GM06990 (cell line): ENCODE results near the gene CD19.
"Not testable (repeated sequence)": the region's sequence is repeated elsewhere in the genome, so short reads cannot be mapped to it uniquely, and the experiment has no call there.

Experiments used
- DNase-seq: peaks from one replicate; pipeline ENCODE4 v3.0.0-alpha.2; 2011; ENCODE audit not compliant: insufficient read length; ENCODE audit errors: extremely low read depth
- H3K27me3 ChIP-seq: replicated peaks from 2 replicates; pipeline ENCODE4 v1.6.0; 2011; ENCODE audit warnings: low read length; ENCODE audit not compliant: control insufficient read depth, insufficient read depth
- H3K36me3 ChIP-seq: 2 replicates; pipeline ENCODE4 v1.5.1; 2011; ENCODE audit warnings: low read length; ENCODE audit not compliant: control insufficient read depth, insufficient read depth
- H3K4me3 ChIP-seq: replicated peaks from 2 replicates; pipeline ENCODE4 v1.5.1; 2011; ENCODE audit warnings: low read depth, mild to moderate bottlenecking, control low read depth, low read length
- TF ChIP-seq, protein P1 (sequence below): IDR thresholded peaks from 2 replicates; pipeline ENCODE4 v1.5.1; 2011; ENCODE audit warnings: low read length, control low read depth, mild to moderate bottlenecking, inconsistent platforms; ENCODE audit not compliant: insufficient read depth, poor library complexity, severe bottlenecking

The CD19 gene

DNA sequence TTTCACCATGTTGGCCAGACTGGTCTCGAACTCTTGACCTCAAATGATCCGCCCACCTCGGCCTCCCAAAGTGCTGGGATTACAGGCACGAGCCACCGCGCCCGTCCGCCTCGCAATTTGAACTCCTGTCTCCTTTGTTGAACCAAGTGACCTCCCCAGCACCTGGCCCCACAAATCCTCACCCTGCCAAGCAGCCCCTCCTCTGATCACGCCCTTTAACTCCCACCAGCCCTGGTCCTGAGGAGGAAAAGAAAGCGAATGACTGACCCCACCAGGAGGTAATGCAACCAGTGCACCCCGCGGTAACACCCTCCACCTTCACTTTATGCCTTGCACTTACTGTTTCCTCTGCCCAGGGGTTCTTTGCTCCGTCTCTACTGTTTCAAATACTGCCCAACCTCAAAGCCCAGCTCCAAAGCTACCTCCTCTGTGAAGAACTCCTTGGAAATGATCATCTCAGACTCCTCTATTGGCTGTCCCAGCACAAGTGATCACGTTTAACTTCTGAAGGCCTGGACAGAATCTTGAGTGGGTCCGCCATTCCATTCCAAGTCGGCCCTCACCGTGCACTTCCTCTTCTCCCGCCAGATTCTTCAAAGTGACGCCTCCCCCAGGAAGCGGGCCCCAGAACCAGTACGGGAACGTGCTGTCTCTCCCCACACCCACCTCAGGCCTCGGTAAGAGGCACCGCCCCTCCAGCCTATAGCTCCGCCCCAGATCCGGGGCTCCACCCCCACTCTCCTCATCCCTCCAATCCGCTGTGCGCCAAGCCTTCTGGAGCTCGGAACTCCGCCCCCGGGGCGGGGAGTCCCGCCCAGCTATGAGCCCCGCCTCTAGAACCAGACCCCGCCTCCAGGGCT, 4.4 kb downstream of the CD19 start:
- Histone ChIP-seq H3K36me3 (peaks cover 34% of the 10 kb centered on the region), H3K27me3 (no peaks in the 10 kb centered on the region), H3K4me3 (no peak overlapping the region)
- peak; percentile 84 for DNase-seq
- TF ChIP-seq, protein P1, sequence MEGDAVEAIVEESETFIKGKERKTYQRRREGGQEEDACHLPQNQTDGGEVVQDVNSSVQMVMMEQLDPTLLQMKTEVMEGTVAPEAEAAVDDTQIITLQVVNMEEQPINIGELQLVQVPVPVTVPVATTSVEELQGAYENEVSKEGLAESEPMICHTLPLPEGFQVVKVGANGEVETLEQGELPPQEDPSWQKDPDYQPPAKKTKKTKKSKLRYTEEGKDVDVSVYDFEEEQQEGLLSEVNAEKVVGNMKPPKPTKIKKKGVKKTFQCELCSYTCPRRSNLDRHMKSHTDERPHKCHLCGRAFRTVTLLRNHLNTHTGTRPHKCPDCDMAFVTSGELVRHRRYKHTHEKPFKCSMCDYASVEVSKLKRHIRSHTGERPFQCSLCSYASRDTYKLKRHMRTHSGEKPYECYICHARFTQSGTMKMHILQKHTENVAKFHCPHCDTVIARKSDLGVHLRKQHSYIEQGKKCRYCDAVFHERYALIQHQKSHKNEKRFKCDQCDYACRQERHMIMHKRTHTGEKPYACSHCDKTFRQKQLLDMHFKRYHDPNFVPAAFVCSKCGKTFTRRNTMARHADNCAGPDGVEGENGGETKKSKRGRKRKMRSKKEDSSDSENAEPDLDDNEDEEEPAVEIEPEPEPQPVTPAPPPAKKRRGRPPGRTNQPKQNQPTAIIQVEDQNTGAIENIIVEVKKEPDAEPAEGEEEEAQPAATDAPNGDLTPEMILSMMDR = no peak

DNA sequence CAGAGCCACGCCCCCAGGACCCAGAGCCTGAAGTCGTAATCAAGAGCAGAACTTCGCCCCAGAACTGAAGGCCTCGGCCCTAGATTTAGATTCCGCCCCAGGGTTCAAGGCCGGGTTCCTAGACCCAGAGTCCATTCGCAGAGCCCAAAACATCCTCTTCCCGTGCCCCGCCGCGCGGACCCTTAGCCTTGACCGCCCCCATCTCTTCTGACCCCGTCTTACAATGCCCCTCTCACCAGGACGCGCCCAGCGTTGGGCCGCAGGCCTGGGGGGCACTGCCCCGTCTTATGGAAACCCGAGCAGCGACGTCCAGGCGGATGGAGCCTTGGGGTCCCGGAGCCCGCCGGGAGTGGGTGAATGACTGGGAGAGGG, 5.0 kb downstream of the CD19 start:
- TF ChIP-seq, protein P1 = no peak
- H3K4me3 ChIP-seq = no peak overlapping the region
- DNase-seq = no peak
- H3K36me3 ChIP-seq = peaks cover 34% of the 10 kb centered on the region
- no peaks in the 10 kb centered on the region for H3K27me3 ChIP-seq

DNA sequence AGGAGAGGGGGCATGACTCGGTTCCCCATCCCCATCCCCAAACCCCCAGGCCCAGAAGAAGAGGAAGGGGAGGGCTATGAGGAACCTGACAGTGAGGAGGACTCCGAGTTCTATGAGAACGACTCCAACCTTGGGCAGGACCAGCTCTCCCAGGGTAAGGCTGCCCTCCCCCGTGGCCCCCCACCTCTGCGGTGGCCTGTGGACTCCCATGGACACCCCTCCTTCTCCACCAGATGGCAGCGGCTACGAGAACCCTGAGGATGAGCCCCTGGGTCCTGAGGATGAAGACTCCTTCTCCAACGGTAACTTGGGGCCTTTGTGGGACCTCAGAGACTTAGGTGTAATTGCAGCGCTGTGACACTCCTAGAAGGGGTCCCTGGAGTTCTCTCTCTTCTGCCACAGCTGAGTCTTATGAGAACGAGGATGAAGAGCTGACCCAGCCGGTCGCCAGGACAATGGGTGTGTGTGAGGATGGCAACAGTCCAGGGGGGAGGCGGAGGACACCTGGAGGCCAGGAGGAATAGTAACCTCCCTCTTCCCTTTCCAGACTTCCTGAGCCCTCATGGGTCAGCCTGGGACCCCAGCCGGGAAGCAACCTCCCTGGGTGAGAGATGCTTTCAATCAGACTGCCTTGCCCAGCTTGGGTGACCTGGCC, 5.6 kb downstream of the CD19 start:
- Histone ChIP-seq H3K27me3 (no peaks in the 10 kb centered on the region), H3K36me3 (peaks cover 34% of the 10 kb centered on the region), H3K4me3 (no peak overlapping the region)
- DNase-seq = no peak
- TF ChIP-seq, protein P1 = no peak

DNA sequence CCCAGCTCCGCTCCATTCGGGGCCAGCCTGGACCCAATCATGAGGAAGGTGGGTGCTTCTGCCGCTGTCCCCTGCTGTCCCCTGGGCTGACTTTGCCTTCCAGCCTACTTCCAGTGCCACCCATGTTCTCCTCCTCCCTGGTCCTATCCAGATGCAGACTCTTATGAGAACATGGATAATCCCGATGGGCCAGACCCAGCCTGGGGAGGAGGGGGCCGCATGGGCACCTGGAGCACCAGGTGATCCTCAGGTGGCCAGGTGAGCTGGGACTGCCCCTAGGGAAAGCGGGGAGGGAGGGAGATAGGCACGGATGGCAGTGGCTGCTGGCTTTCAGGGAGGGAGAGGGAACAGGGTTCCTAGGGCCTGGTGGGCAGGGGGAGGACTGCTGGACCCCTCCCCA, 7.0 kb downstream of the CD19 start:
- peaks cover 34% of the 10 kb centered on the region for H3K36me3 ChIP-seq
- TF ChIP-seq, protein P1 = no peak
- DNase-seq = no peak
- no peak overlapping the region for H3K4me3 ChIP-seq
- H3K27me3 ChIP-seq = no peaks in the 10 kb centered on the region

DNA sequence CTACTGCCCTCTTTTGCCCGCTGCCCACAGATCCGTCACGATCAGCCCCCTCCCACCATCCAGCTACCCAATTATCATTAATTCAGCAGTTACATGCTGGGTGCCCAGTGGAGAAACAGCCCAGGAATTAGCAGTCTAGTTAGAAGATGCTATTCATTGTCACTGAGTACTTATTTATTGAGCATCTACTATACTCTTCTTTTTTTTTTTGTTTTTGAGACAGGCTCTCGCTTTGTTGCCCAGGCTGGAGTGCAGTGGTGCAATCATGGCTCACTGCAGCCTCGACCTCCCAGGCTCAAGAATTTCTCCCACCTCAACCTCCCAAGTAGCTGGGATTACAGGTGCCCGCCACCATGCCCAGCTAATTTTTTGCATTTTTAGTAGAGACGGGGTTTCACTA, 8.1 kb downstream of the CD19 start:
- H3K27me3 ChIP-seq, DNase-seq, H3K4me3 ChIP-seq: not testable (repeated sequence)
- H3K36me3 ChIP-seq = peaks cover 27% of the 10 kb centered on the region

DNA sequence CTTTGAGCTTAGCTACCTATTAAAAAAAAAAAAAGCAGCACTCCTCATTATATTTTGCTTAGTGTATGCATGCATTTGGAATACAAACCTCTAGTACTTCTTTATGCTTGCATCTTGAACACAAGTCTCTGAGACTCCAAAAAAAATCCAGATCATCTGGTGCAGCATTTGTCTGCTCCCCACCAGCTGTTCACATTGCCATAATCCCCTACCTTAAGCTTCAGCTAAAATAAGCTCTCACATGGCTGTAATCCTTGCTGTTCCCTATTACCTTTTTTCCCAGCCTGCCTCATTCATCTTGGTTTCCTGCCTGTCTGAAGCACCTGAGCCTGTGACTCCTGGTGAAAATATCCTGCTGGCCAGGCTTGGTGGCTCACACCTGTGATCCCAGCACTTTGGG, 11.5 kb downstream of the CD19 start:
- H3K27me3 ChIP-seq = no peaks in the 10 kb centered on the region
- TF ChIP-seq, protein P1 = no peak

More for the DNA sequence above, 11.5 kb downstream of the CD19 start:
- Histone ChIP-seq H3K4me3 (no peak overlapping the region), H3K36me3 (peaks cover 10% of the 10 kb centered on the region)
- DNase-seq = no peak
